Measurements from ENCODE around the gene TAC4.
A peak's percentile ranks its signal among the peaks of the same experiment; 100 is the strongest.

TAC4 gene

GRCh38 chr17:49861150-49861884 is 13.4 kb upstream of the TAC4 start:
- peak; percentile 86 for DNase-seq (ENCODE audit: low spot score)
- TF ChIP-seq CTCF (IDR thresholded peaks at IDR 0.05; ENCODE audit: extremely low read depth, missing control alignments) = peak; percentile 90

- no peak for DNase-seq (ENCODE audit: low spot score)
These were observed 12.4 kb upstream of the TAC4 start for GRCh38 chr17:49859991-49860953.

GRCh38 chr17:49858796-49859195 is 10.9 kb upstream of the TAC4 start:
- TF ChIP-seq CTCF (IDR thresholded peaks at IDR 0.05; ENCODE audit: extremely low read depth, missing control alignments) = no peak

More at GRCh38 chr17:49859991-49860953, 12.4 kb upstream of the TAC4 start:
- TF ChIP-seq CTCF (IDR thresholded peaks at IDR 0.05; ENCODE audit: extremely low read depth, missing control alignments) = no peak

GRCh38 chr17:49854126-49854525 is 6.3 kb upstream of the TAC4 start:
- TF ChIP-seq CTCF (IDR thresholded peaks at IDR 0.05; ENCODE audit: extremely low read depth, missing control alignments) = no peak
- no peak for DNase-seq (ENCODE audit: low spot score)

More at GRCh38 chr17:49858796-49859195, 10.9 kb upstream of the TAC4 start:
- DNase-seq (ENCODE audit: low spot score) = no peak

- TF ChIP-seq CTCF (IDR thresholded peaks at IDR 0.05; ENCODE audit: extremely low read depth, missing control alignments) = no peak
- DNase-seq (ENCODE audit: low spot score) = no peak
These were observed 5.7 kb upstream of the TAC4 start for GRCh38 chr17:49853470-49854015.

- peak; percentile 62 for TF ChIP-seq CTCF (IDR thresholded peaks at IDR 0.05; ENCODE audit: extremely low read depth, missing control alignments)
- DNase-seq (ENCODE audit: low spot score) = peak; percentile 79
These were observed 3.8 kb upstream of the TAC4 start for GRCh38 chr17:49851387-49852291.

Measured in GM20000 (cell line).